Smooth muscle cell (in vitro differentiated cells): ENCODE measurements around the gene MRPL11. TPM values are rescaled to one million over a fixed set of nuclear protein-coding genes. Genes with fewer than 3 reads are reported as not detected.
A peak's percentile ranks its signal among the peaks of the same experiment; 100 is the strongest.

Experiments
- DNase-seq: peaks from one replicate; lab custom pipeline; 2025; ENCODE audit not compliant: unreplicated experiment; lab: John Stamatoyannopoulos, UW
- H2AFZ ChIP-seq: fragments of 200-600 bp; sonication (generic); 2 replicates; pipeline ENCODE4 v1.6.0; 2016; ENCODE audit warnings: antibody characterized with exemption, low read depth, mild to moderate bottlenecking
- H3F3A ChIP-seq: fragments of 200-600 bp; sonication (generic); 2 replicates; pipeline ENCODE4 v1.6.0; 2017; ENCODE audit warnings: antibody characterized with exemption, low read depth
- H3K27ac ChIP-seq: fragments of 200-600 bp; sonication (generic); 2 replicates; pipeline ENCODE4 v1.5.1; 2016; ENCODE audit warnings: low read depth, mild to moderate bottlenecking
- H3K27me3 ChIP-seq: fragments of 200-600 bp; sonication (generic); 2 replicates; pipeline ENCODE4 v1.6.1; 2016; ENCODE audit warnings: low read depth, mild to moderate bottlenecking
- H3K36me3 ChIP-seq: fragments of 200-600 bp; sonication (generic); 2 replicates; pipeline ENCODE4 v1.5.1; 2016; ENCODE audit warnings: low read depth
- H3K4me1 ChIP-seq: fragments of 200-600 bp; sonication (generic); 2 replicates; pipeline ENCODE4 v1.5.1; 2016; ENCODE audit warnings: low read depth
- H3K4me2 ChIP-seq: fragments of 200-600 bp; sonication (generic); 2 replicates; pipeline ENCODE4 v1.6.0; 2016; ENCODE audit warnings: mild to moderate bottlenecking
- H3K4me3 ChIP-seq: fragments of 200-600 bp; sonication (generic); 2 replicates; pipeline ENCODE4 v1.5.1; 2016; ENCODE audit warnings: mild to moderate bottlenecking
- H3K79me2 ChIP-seq: fragments of 200-600 bp; sonication (generic); 2 replicates; pipeline ENCODE4 v1.6.0; 2016; ENCODE audit warnings: low read depth, mild to moderate bottlenecking
- H3K9ac ChIP-seq: fragments of 200-600 bp; sonication (generic); 2 replicates; pipeline ENCODE4 v1.6.0; 2016; ENCODE audit warnings: low read depth
- H3K9me3 ChIP-seq: fragments of 200-600 bp; sonication (generic); replicated peaks from 2 replicates; pipeline ENCODE4 v1.5.1; 2016; ENCODE audit warnings: low read depth
- H4K20me1 ChIP-seq: fragments of 200-600 bp; sonication (generic); 2 replicates; pipeline ENCODE4 v1.6.0; 2016; ENCODE audit warnings: low read depth
- WGBS: methylation state at CpG from one replicate; pipeline ENCODE4 v1.1.7; 2016; ENCODE audit warnings: low lambda C conversion rate; 5-methylcytosine and 5-hydroxymethylcytosine counted together
- polyA plus RNA-seq: library from polyadenylated mRNA; unstranded; fragments of >200 nt; fragmentation: Nextera tagmentation; extraction: Ambion mirVana; gene quantifications from 2 replicates; pipeline ENCODE4 v1.2.1, GENCODE V29; 2016
- total RNA-seq: library from RNA; depleted of rRNA; stranded (reverse); fragments of >200 nt; gene quantifications from 2 replicates; pipeline ENCODE4 v1.2.3, GENCODE V29; 2014
- TF ChIP-seq, protein P1 (sequence below): fragments of 200-600 bp; sonication (generic); IDR thresholded peaks from 2 replicates; pipeline ENCODE4 v1.5.1; 2017; ENCODE audit warnings: borderline replicate concordance, mild to moderate bottlenecking, antibody characterized with exemption; ENCODE audit not compliant: insufficient read depth, poor library complexity, severe bottlenecking

The MRPL11 gene
- total and polyA plus RNA-seq, 2 experiments from 2014 or later, result 38.7 to 68.4 TPM

DNA sequence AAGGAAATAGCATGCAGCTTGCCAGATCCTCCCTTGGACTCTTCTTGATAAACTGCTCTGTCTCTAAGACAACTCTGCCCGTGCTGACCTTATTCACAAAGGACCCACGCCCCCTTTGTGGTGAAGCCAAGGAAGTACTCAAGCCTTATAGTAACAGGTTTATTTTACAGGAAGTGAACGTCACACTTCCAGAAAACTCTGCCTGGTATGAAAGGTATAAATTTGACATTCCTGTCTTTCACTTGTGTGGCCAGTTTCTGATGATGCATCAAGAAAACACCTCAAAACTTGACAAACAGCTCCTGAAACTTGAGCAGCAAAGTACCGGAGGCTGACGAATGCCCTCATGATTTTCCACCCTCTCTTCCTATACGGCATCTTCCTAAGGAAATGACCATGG, 15.6 kb upstream of the MRPL11 start:
- DNase-seq, result no peak
- no peak overlapping the region for H3K4me2 ChIP-seq
- TF ChIP-seq, protein P1, sequence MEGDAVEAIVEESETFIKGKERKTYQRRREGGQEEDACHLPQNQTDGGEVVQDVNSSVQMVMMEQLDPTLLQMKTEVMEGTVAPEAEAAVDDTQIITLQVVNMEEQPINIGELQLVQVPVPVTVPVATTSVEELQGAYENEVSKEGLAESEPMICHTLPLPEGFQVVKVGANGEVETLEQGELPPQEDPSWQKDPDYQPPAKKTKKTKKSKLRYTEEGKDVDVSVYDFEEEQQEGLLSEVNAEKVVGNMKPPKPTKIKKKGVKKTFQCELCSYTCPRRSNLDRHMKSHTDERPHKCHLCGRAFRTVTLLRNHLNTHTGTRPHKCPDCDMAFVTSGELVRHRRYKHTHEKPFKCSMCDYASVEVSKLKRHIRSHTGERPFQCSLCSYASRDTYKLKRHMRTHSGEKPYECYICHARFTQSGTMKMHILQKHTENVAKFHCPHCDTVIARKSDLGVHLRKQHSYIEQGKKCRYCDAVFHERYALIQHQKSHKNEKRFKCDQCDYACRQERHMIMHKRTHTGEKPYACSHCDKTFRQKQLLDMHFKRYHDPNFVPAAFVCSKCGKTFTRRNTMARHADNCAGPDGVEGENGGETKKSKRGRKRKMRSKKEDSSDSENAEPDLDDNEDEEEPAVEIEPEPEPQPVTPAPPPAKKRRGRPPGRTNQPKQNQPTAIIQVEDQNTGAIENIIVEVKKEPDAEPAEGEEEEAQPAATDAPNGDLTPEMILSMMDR, result no peak
- H3K4me1 ChIP-seq, result no peaks in the 10 kb centered on the region
- 61% methylated on average over 6 of the region's 6 CpGs for WGBS
- H3K9me3 ChIP-seq, result no peaks in the 10 kb centered on the region
- no peaks in the 10 kb centered on the region for H3K27me3 ChIP-seq
- H3K27ac ChIP-seq, result peak overlapping the region; percentile 70
- no peak overlapping the region for H3K4me3 ChIP-seq
- H2AFZ ChIP-seq, result no peak overlapping the region
- no peaks in the 10 kb centered on the region for H3F3A ChIP-seq
- H3K9ac ChIP-seq, result peak overlapping the region; percentile 35
- H3K36me3 ChIP-seq, result no peaks in the 10 kb centered on the region
- H3K79me2 ChIP-seq, result no peaks in the 10 kb centered on the region
- no peaks in the 10 kb centered on the region for H4K20me1 ChIP-seq

DNA sequence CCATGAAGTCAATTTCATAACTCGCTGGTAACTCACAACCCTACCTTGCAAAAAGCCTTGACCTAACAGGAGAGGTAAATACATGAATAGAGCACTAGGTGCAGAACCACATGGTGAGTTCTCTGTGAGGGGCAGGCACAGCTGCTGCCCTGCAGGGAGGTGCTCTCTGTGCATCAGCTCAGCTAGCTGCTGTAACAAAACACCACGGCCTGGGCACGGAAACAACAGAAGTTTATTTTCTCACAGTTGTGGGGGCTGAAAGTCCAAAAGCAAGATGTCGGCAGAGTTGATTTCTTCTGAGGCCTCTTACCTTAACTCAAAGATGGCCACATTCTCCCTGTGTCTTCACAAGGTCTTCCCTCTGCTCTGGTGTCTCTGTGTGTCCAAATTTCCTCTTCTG, 13.0 kb upstream of the MRPL11 start:
- Histone ChIP-seq H3F3A (no peaks in the 10 kb centered on the region), H3K79me2 (no peaks in the 10 kb centered on the region), H2AFZ (no peak overlapping the region), H3K9ac (no peak overlapping the region), H3K36me3 (no peaks in the 10 kb centered on the region), H4K20me1 (no peaks in the 10 kb centered on the region), H3K4me1 (no peaks in the 10 kb centered on the region), H3K4me3 (no peak overlapping the region), H3K27me3 (no peaks in the 10 kb centered on the region), H3K4me2 (no peak overlapping the region), H3K27ac (no peak overlapping the region), H3K9me3 (no peaks in the 10 kb centered on the region)
- 83% methylated on average over 4 of the region's 4 CpGs for WGBS
- no peak for DNase-seq
- TF ChIP-seq, protein P1, result no peak

DNA sequence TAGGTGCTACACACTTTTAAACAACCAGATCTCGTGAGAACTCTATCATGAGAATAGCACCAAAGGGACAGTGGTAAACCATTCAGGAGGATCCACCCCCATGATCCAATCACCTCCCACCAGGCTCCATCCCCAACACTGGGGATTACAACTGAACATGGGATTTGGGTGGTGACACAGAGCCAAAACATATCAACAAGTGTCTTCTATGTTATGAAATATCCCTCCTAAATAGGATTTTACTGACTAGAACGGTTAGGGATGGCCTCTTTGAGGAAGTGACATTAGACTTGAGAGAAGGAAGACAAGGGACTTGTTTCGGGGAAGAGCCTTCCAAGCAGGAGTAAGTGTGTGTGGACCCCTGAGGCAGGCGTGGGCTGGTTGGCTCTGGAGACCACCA, 11.9 kb upstream of the MRPL11 start:
- Histone ChIP-seq H3K4me1 (no peaks in the 10 kb centered on the region), H3K4me3 (no peak overlapping the region), H3F3A (no peaks in the 10 kb centered on the region), H3K27me3 (no peaks in the 10 kb centered on the region), H3K27ac (no peak overlapping the region), H3K9me3 (no peaks in the 10 kb centered on the region), H3K36me3 (no peaks in the 10 kb centered on the region), H4K20me1 (no peaks in the 10 kb centered on the region), H2AFZ (no peak overlapping the region), H3K79me2 (no peaks in the 10 kb centered on the region), H3K4me2 (no peak overlapping the region), H3K9ac (no peak overlapping the region)
- WGBS, result 81% methylated on average over 4 of the region's 4 CpGs
- DNase-seq, result no peak
- TF ChIP-seq, protein P1, result no peak

DNA sequence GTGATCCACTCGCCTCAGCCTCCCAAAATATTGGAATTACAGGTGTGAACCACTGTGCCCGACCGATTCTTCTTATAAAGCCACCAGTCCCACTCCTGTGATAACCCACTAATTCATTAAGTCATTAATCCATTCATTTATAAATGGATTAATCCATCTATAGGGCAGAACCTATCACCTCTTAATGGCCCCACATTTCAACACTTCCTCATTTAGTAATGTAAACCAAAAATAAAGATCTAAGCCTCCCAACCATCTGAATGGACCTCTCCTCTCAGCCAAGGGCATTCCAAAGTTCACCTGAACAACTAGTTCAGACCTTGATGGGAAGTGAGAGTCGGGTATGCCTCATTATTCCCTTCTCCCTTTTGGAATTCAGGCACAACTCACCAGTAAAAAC, 9.9 kb upstream of the MRPL11 start:
- H3K9ac ChIP-seq, result no peak overlapping the region
- TF ChIP-seq, protein P1, result no peak
- H3K4me3 ChIP-seq, result no peak overlapping the region

More for the DNA sequence above, 9.9 kb upstream of the MRPL11 start:
- H4K20me1 ChIP-seq, result no peaks in the 10 kb centered on the region
- H3K4me1 ChIP-seq, result no peaks in the 10 kb centered on the region
- 88% methylated on average over 4 of the region's 4 CpGs for WGBS
- H3K9me3 ChIP-seq, result no peaks in the 10 kb centered on the region
- no peaks in the 10 kb centered on the region for H3K36me3 ChIP-seq
- H3K27me3 ChIP-seq, result no peaks in the 10 kb centered on the region
- no peak overlapping the region for H3K27ac ChIP-seq
- no peak overlapping the region for H2AFZ ChIP-seq
- no peak for DNase-seq
- no peak overlapping the region for H3K4me2 ChIP-seq
- H3F3A ChIP-seq, result no peaks in the 10 kb centered on the region
- H3K79me2 ChIP-seq, result no peaks in the 10 kb centered on the region
